ENCODE data around the gene ZNF644.
"Not testable (repeated sequence)": the region's sequence is repeated elsewhere in the genome, so short reads cannot be mapped to it uniquely, and the experiment has no call there.

Gene ZNF644

GRCh38 chr1:91054780-91055481 is 33.1 kb upstream of the ZNF644 start:
- TF ChIP-seq, protein P1, sequence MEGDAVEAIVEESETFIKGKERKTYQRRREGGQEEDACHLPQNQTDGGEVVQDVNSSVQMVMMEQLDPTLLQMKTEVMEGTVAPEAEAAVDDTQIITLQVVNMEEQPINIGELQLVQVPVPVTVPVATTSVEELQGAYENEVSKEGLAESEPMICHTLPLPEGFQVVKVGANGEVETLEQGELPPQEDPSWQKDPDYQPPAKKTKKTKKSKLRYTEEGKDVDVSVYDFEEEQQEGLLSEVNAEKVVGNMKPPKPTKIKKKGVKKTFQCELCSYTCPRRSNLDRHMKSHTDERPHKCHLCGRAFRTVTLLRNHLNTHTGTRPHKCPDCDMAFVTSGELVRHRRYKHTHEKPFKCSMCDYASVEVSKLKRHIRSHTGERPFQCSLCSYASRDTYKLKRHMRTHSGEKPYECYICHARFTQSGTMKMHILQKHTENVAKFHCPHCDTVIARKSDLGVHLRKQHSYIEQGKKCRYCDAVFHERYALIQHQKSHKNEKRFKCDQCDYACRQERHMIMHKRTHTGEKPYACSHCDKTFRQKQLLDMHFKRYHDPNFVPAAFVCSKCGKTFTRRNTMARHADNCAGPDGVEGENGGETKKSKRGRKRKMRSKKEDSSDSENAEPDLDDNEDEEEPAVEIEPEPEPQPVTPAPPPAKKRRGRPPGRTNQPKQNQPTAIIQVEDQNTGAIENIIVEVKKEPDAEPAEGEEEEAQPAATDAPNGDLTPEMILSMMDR (IDR thresholded peaks at IDR 0.05): no peak
- no peak for TF ChIP-seq ZFX (IDR thresholded peaks at IDR 0.05; ENCODE audit: borderline replicate concordance)
- no peak overlapping the region for H3K27ac ChIP-seq

- TF ChIP-seq, protein P1 (IDR thresholded peaks at IDR 0.05): no peak
- TF ChIP-seq ZFX (IDR thresholded peaks at IDR 0.05; ENCODE audit: borderline replicate concordance): no peak
- H3K27ac ChIP-seq: no peak overlapping the region
These were observed 31.8 kb upstream of the ZNF644 start for GRCh38 chr1:91053630-91054029.

DNA sequence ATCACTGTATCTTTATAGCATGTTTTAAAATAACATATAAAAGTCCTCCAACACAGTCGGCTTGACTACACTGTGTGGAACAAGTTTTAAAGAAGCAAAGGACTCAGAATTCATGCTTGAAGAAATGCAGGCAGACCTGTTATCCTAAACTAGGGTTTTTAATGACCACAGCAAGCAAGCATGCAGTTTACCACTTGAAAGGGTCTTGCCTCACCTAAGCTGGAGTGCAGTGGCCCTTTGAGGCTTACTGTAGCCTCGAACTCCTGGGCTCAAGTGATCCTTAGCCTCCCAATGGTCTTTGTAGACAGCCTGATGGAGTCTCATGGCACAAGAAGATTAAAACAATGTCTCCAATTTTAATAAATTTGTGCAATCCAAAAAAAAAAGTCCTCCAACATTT is 27.7 kb upstream of the ZNF644 start:
- not testable (repeated sequence) for H3K27ac ChIP-seq

- no peak for TF ChIP-seq ZFX (IDR thresholded peaks at IDR 0.05; ENCODE audit: borderline replicate concordance)
- TF ChIP-seq, protein P1 (IDR thresholded peaks at IDR 0.05): no peak
- no peak overlapping the region for H3K27ac ChIP-seq
These were observed 24.9 kb upstream of the ZNF644 start for GRCh38 chr1:91046766-91047165.

DNA sequence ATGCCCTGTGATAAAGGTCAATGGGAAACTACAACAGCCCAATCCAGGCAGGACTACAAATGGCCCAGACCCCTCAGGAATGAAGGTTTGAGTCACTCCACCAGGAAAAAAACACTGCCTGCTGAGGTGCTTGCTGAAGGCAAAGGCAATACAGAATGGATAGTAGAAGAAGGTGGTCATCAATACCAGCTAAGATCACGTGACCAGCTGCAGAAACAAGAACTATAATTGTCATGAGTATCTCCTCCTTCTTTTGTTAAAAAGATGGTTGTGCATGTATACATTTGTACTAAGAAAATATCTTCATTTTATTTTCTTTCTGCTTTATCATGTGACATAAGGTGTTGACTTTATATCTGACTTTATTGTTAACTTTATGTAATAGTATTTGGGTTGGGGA is 23.4 kb upstream of the ZNF644 start:
- no peak overlapping the region for H3K27ac ChIP-seq
- TF ChIP-seq, protein P1 (IDR thresholded peaks at IDR 0.05): no peak
- TF ChIP-seq ZFX (IDR thresholded peaks at IDR 0.05; ENCODE audit: borderline replicate concordance): no peak

GRCh38 chr1:91044776-91045175 is 22.9 kb upstream of the ZNF644 start:
- H3K27ac ChIP-seq: not testable (repeated sequence)

- not testable (repeated sequence) for H3K27ac ChIP-seq
These were observed 20.5 kb upstream of the ZNF644 start for GRCh38 chr1:91042372-91042771.

DNA sequence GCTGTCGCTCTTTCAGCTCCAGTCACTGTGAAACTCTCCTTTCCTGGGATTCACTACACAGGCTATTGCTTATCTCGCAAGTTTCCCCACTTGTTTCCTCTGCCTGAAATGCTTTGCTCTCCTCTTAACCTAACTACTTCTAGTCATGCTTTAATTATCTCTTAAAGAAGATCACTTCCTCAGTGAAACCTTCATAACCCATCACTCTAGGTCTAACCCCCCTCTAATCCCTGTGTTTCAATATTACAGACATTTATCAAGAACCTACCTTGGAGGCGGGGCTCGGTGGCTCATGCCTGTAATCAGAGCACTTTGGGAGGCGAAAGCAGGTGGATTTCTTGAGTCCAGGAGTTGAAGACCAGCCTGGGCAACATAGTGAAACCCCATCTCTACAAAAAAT is 16.7 kb upstream of the ZNF644 start:
- no peak overlapping the region for H3K27ac ChIP-seq
- TF ChIP-seq ZFX (IDR thresholded peaks at IDR 0.05; ENCODE audit: borderline replicate concordance): no peak
- TF ChIP-seq, protein P1 (IDR thresholded peaks at IDR 0.05): no peak

Measured in 22Rv1 (cell line).